ENCODE results near the gene FBN2.
"Not testable (repeated sequence)": the region's sequence is repeated elsewhere in the genome, so short reads cannot be mapped to it uniquely, and the experiment has no call there.

The FBN2 gene

GRCh38 chr5:128413356-128413755 lies 124.7 kb downstream of the FBN2 start:
- peak; percentile 36 for DNase-seq

GRCh38 chr5:128412145-128412930 lies 125.7 kb downstream of the FBN2 start:
- no peak for DNase-seq

- DNase-seq: peak; percentile 29
Observed at GRCh38 chr5:128409166-128409800, 128.8 kb downstream of the FBN2 start.

GRCh38 chr5:128408622-128409021 lies 129.4 kb downstream of the FBN2 start:
- peak; percentile 34 for DNase-seq

GRCh38 chr5:128407944-128408343 lies 130.1 kb downstream of the FBN2 start:
- DNase-seq: no peak

GRCh38 chr5:128406803-128407202 lies 131.2 kb downstream of the FBN2 start:
- no peak for DNase-seq

- no peak for DNase-seq
Observed at GRCh38 chr5:128405159-128405558, 132.9 kb downstream of the FBN2 start.

GRCh38 chr5:128403333-128403732 lies 134.7 kb downstream of the FBN2 start:
- no peak for DNase-seq

GRCh38 chr5:128402506-128402905 lies 135.5 kb downstream of the FBN2 start:
- no peak for DNase-seq

- DNase-seq: not testable (repeated sequence)
Observed at GRCh38 chr5:128400766-128401165, 137.3 kb downstream of the FBN2 start.

- DNase-seq: no peak
Observed at GRCh38 chr5:128399111-128399510, 138.9 kb downstream of the FBN2 start.

GRCh38 chr5:128397876-128398275 lies 140.2 kb downstream of the FBN2 start:
- DNase-seq: no peak

GRCh38 chr5:128395073-128395472 lies 143.0 kb downstream of the FBN2 start:
- no peak for DNase-seq

- DNase-seq: peak; percentile 20
Observed at GRCh38 chr5:128384068-128384467, 154.0 kb downstream of the FBN2 start.

- DNase-seq: no peak
Observed at GRCh38 chr5:128380337-128380736, 157.7 kb downstream of the FBN2 start.

GRCh38 chr5:128378632-128379031 lies 159.4 kb downstream of the FBN2 start:
- peak; percentile 51 for DNase-seq

GRCh38 chr5:128378196-128378595 lies 159.8 kb downstream of the FBN2 start:
- peak; percentile 73 for DNase-seq

GRCh38 chr5:128376577-128376976 lies 161.5 kb downstream of the FBN2 start:
- DNase-seq: peak; percentile 23

- no peak for DNase-seq
Observed at GRCh38 chr5:128366147-128366546, 171.9 kb downstream of the FBN2 start.

- no peak for DNase-seq
Observed at GRCh38 chr5:128362370-128362769, 175.7 kb downstream of the FBN2 start.

GRCh38 chr5:128358826-128359225 lies 179.2 kb downstream of the FBN2 start:
- peak; percentile 57 for DNase-seq

GRCh38 chr5:128357226-128357625 lies 180.8 kb downstream of the FBN2 start:
- no peak for DNase-seq

GRCh38 chr5:128355961-128356360 lies 182.1 kb downstream of the FBN2 start:
- no peak for DNase-seq

- peak; percentile 4 for DNase-seq
Observed at GRCh38 chr5:128353441-128354107, 184.5 kb downstream of the FBN2 start.
